MM.1S (cell line): ENCODE measurements around the gene S100P.

Experiments
- DNase-seq: peaks from one replicate; pipeline ENCODE4 v3.0.0-alpha.2; 2015
- H2AFZ ChIP-seq: fragments of 300-600 bp; sonication (generic); 2 replicates; pipeline ENCODE4 v1.6.0; 2016; ENCODE audit warnings: antibody characterized with exemption, low read length
- H3F3A ChIP-seq: fragments of 300-600 bp; sonication (generic); 2 replicates; pipeline ENCODE4 v1.6.1; 2016; ENCODE audit warnings: mild to moderate bottlenecking, antibody characterized with exemption, low read length, moderate library complexity, mixed read lengths; ENCODE audit not compliant: insufficient read depth
- H3K27ac ChIP-seq: fragments of 300-600 bp; sonication (generic); 2 replicates; pipeline ENCODE4 v1.5.1; 2016; ENCODE audit warnings: mild to moderate bottlenecking, low read length
- H3K27me3 ChIP-seq: fragments of 300-600 bp; sonication (generic); replicated peaks from 2 replicates; pipeline ENCODE4 v1.6.0; 2016; ENCODE audit warnings: low read length; ENCODE audit not compliant: insufficient read depth
- H3K36me3 ChIP-seq: fragments of 300-600 bp; sonication (generic); replicated peaks from 2 replicates; pipeline ENCODE4 v1.6.1; 2016; ENCODE audit warnings: mild to moderate bottlenecking, low read length, mixed read lengths; ENCODE audit not compliant: insufficient read depth
- H3K4me1 ChIP-seq: fragments of 300-600 bp; sonication (generic); 2 replicates; pipeline ENCODE4 v1.6.1; 2016; ENCODE audit warnings: low read length, mixed read lengths
- H3K4me2 ChIP-seq: fragments of 300-600 bp; sonication (generic); 2 replicates; pipeline ENCODE4 v1.6.0; 2016; ENCODE audit warnings: low read depth, low read length
- H3K4me3 ChIP-seq: fragments of 300-600 bp; sonication (generic); 2 replicates; pipeline ENCODE4 v1.5.1; 2016; ENCODE audit warnings: low read length, mixed read lengths
- H3K79me2 ChIP-seq: fragments of 300-600 bp; sonication (generic); 2 replicates; pipeline ENCODE4 v1.6.1; 2016; ENCODE audit warnings: mixed run types, low read length, mixed read lengths
- H3K9ac ChIP-seq: fragments of 300-600 bp; sonication (generic); 2 replicates; pipeline ENCODE4 v1.6.1; 2016; ENCODE audit warnings: low read length, mixed read lengths
- H3K9me2 ChIP-seq: fragments of 300-600 bp; sonication (generic); replicated peaks from 2 replicates; pipeline ENCODE4 v1.6.1; 2016; ENCODE audit warnings: mild to moderate bottlenecking, low read length, mixed read lengths; ENCODE audit not compliant: insufficient read depth
- H3K9me3 ChIP-seq: fragments of 300-600 bp; sonication (generic); replicated peaks from 2 replicates; pipeline ENCODE4 v1.6.1; 2016; ENCODE audit warnings: mild to moderate bottlenecking, low read length, mixed read lengths; ENCODE audit not compliant: insufficient read depth
- H4K20me1 ChIP-seq: fragments of 300-600 bp; sonication (generic); 2 replicates; pipeline ENCODE4 v1.6.1; 2016; ENCODE audit warnings: mild to moderate bottlenecking, low read length, moderate library complexity, mixed read lengths; ENCODE audit not compliant: insufficient read depth
- CTCF ChIP-seq: fragments of 300-600 bp; sonication (generic); IDR thresholded peaks from 2 replicates; pipeline ENCODE4 v1.5.1; 2016; ENCODE audit warnings: antibody characterized with exemption, low read length, mixed read lengths
- EZH2 ChIP-seq: fragments of 300-600 bp; sonication (generic); optimal IDR thresholded peaks from 2 replicates; pipeline ENCODE3; 2017; ENCODE audit warnings: low read depth, mild to moderate bottlenecking, antibody characterized with exemption, low read length, mixed read lengths
- EZH2phosphoT487 ChIP-seq: fragments of 300-600 bp; sonication (generic); IDR thresholded peaks from 2 replicates; pipeline ENCODE4 v1.6.1; 2018; ENCODE audit warnings: antibody characterized with exemption, low read length

S100P gene

GRCh38 chr4:6727943-6728250, 34.2 kb downstream of the S100P start:
- Histone ChIP-seq H3K4me2 (no peak overlapping the region), H3K27ac (no peak overlapping the region), H3K9me3 (no peaks in the 10 kb centered on the region), H3K9me2 (no peaks in the 10 kb centered on the region), H4K20me1 (no peaks in the 10 kb centered on the region; the same call in 1 of the 2 replicates), H3K4me3 (no peak overlapping the region), H3K4me1 (no peaks in the 10 kb centered on the region), H2AFZ (no peak overlapping the region), H3K79me2 (no peaks in the 10 kb centered on the region), H3K36me3 (no peaks in the 10 kb centered on the region), H3K27me3 (peaks cover 17% of the 10 kb centered on the region), H3K9ac (no peak overlapping the region), H3F3A (no peaks in the 10 kb centered on the region)
- no peak for DNase-seq
- TF ChIP-seq CTCF (no peak), EZH2phosphoT487 (no peak), EZH2 (no peak)

GRCh38 chr4:6728320-6729029, 34.8 kb downstream of the S100P start:
- Histone ChIP-seq H3K79me2 (no peaks in the 10 kb centered on the region), H3K27ac (no peak overlapping the region), H3K36me3 (no peaks in the 10 kb centered on the region), H3F3A (no peaks in the 10 kb centered on the region), H3K27me3 (peaks cover 17% of the 10 kb centered on the region), H3K9ac (no peak overlapping the region), H3K4me1 (no peaks in the 10 kb centered on the region), H3K9me3 (no peaks in the 10 kb centered on the region), H3K4me2 (no peak overlapping the region), H2AFZ (no peak overlapping the region), H3K4me3 (no peak overlapping the region), H4K20me1 (no peaks in the 10 kb centered on the region; the same call in 1 of the 2 replicates), H3K9me2 (no peaks in the 10 kb centered on the region)
- DNase-seq, result no peak
- TF ChIP-seq EZH2 (no peak), CTCF (no peak), EZH2phosphoT487 (no peak)

- Histone ChIP-seq H3K27ac (no peak overlapping the region), H3K9ac (no peak overlapping the region), H3K9me3 (no peaks in the 10 kb centered on the region), H3K36me3 (no peaks in the 10 kb centered on the region), H3K4me2 (no peak overlapping the region), H3F3A (no peaks in the 10 kb centered on the region), H4K20me1 (no peaks in the 10 kb centered on the region; the same call in 1 of the 2 replicates), H3K4me1 (no peaks in the 10 kb centered on the region), H3K4me3 (no peak overlapping the region), H3K9me2 (no peaks in the 10 kb centered on the region), H3K27me3 (peaks cover 17% of the 10 kb centered on the region), H3K79me2 (no peaks in the 10 kb centered on the region), H2AFZ (no peak overlapping the region)
- DNase-seq, result no peak
- TF ChIP-seq CTCF (no peak), EZH2phosphoT487 (no peak), EZH2 (no peak)
These were observed 37.1 kb downstream of the S100P start for GRCh38 chr4:6730603-6731317.
